ENCODE data around the gene UCK2.

The UCK2 gene

DNA sequence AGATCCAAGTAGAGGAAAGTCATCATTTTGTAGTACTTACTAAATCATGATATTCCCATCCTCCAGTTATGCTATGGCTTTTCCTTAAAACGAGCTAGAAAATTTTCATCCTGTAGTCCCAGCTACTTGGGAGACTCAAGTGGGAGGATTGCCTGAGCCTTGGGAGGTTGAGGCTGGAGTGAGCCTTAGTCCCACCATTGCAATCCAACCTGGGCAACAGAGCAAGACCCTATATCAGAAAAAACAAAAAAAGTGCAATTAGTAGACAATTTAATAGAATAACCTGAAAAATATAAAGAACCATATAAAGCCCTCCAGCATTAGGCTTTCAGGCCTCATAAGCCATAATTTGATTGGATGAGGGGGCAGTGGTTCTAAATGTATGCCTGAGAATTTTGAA is 6.8 kb downstream of the UCK2 start:
- DNase-seq (ENCODE audit: low read depth): no peak

DNA sequence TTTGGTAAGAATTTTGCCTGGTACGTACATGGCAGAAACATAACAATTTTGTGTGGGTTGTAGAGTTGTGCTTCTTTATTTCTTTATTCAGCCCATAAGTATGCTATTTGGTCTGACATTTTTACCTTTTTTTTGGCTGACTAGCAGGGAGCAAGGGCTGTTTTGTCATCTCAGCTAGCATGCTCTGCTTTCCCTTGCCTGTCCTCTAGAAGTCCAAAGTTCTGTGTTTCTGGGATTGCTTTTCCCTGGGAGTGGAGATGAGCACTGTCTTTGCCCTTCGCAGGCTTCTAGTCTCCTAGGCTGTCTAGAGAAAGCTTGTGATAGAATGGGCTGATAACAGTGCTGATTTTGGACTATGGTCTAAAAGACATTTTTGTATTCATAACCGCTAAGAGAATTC is 7.5 kb downstream of the UCK2 start:
- DNase-seq (ENCODE audit: low read depth): no peak

DNA sequence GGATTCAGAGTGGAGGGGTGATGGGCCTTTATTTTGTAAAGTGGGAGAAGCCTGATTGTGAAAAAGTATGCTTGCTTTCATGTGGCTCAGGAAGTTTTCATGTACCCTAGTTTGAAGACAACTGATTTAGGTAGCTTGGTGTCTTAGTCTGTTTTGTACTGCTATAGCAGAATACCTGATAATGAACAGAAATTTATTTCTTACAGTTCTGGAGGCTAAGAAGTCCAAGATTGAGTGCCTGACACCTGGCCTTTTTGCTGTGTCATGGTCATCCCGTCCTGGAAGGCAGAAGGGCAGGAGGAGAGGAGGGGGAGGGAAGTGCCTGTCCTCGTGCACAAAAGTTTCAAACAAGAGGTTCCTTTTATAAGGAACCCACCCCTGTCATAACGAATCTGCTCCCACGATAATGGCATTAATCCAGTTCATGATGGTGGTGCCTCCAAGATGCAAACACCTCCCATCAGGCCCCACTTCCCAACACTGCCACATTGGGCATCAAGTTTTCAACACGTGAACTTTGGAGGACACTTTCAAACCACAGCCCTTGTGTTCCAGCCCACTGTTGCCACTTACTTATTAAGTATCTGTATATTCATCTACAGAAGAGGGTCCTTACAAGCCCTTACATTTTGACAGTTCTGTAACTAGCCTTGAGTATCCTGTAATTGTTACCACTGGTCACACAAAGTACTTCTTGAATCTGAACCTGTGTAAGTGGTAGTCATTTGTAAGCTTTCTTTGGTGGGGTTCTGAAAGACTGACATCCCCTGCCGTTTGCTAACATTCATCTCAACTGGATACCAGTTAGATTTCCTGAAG is 9.5 kb downstream of the UCK2 start:
- DNase-seq (ENCODE audit: low read depth): no peak

DNA sequence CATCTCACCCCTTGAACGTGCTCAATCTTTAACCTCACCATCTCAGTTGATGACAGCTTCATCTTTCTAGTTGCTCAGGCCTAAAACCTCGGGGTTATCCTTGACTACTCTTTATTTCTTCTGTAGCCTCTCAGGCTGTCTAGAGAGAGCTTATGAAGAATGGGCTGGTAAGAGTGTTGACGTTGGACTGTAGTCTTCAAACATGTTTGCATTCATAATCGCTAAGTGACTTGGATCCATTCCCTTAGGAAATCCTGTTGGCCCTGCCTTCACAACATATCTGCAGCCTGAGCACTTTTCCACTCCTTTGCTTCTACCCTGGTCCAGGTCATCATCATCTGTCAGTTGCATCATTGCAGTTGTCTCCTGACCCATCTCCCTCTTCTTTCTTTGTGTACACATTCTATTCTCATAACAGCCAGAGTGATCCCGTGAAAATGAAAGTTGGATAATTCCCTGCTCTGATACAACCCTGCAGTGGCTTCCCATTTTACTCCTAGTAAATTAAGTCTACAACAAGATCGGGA is 10.5 kb downstream of the UCK2 start:
- DNase-seq (ENCODE audit: low read depth): no peak

DNA sequence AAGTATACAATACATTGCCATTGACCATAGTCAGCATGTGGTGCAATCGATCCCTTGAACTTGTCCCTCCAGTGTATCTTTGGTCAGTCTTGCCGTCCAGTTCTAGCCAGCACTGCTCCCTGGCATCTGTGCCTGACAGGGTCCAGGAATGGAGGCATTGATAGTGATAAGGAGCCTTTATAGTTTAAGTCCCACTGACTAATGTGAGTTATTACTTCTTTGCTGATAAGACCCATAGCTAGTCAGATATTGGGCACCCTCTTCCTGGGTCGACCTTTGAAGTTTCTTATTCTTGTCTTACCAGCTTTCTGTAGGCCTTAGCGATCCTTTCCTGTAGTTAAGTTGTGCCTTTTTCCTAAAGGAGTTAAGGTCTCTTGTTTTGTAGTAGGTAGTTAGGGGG is 13.0 kb downstream of the UCK2 start:
- no peak for DNase-seq (ENCODE audit: low read depth)

DNA sequence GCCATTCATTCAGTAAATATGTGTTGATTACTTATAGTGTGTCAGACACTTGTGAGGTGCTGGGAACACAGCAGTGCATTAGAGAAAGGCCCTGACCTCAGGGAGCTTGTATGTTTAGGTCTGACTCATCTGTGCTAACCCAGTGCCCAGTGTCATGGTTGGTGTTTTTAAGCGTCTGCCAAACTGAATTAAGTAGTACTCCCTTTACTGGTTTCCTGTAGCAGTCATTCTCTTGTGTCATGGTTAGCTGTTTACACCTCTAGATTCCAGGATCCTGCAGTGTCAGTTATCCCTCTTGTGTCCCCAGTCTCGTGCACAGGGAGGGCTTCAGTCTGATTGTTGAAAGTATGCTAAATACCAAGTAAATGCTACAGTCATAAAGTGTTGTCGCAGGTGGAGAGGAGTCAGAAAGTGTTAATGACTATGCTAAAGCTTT is 14.2 kb downstream of the UCK2 start:
- DNase-seq (ENCODE audit: low read depth): no peak

DNA sequence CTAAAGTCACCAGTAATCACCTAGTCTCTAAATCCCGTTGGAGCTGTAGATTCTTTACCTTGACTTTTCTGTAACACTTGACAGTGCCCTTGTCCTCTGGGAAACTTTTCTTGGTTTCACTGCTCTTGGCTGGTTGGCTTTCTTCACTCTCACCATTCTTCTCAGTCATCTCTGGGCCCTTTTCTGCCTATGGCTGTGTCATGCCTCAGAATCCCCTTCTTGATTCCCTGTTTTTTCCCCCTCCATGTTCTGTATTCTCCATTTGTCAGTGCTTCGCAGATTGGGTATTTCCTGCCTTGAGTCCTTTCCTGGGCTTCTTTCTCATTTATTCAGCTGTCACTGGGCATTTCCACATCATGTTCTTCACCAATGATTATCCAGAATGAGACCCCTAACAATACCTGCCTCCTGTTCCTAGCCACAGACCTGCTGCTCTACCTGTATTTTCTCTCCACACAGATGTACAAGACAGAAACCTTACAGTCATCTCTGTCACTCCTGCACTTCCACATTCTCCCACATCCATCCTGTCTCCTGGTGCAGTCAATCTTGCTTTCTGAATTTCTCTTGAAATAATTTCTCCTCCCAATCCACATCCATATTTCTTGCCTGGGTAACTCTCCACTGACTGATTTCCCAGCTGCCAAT is 14.7 kb downstream of the UCK2 start:
- DNase-seq (ENCODE audit: low read depth): no peak

DNA sequence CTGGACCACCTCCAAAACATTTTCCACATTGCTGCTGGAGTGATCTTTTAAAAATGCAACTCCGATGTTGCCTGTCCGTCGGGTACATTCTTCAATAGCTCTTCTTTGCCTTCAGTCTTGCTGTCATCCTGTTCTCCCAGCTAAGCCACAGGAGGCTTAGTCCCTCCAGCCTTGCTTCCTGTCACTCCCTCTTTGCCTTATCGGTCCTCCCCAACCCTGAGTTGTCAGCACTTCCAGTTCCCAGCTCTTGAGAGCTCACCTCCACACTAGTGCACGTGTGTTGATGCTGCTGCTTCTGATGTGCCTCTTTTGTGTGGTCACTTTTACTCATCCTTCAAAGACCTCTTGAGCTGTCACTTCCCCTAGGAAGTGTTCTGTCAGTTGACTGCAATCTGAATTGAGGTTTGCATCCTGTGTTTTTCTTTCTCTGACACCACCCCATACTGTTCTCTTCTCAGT is 15.3 kb downstream of the UCK2 start:
- DNase-seq (ENCODE audit: low read depth): no peak

DNA sequence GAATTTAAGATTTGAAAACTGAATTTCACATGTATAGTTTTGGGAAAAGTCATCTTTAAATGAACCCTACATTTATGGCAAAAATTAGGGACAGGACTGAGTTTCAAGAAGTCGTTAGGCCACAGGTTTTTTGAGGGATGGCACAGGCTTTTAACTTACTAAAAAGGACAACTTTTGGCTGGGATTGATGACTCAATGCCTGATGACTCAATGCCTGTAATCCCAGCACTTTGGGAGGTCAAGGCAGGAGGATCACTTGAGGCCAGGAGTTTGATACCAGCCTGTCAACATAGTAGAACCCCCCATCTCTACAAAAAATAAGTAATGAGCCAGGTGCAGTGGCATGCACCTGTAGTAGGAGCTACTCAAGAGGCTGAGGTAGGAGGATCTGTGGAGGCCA is 15.9 kb downstream of the UCK2 start:
- DNase-seq (ENCODE audit: low read depth): no peak

DNA sequence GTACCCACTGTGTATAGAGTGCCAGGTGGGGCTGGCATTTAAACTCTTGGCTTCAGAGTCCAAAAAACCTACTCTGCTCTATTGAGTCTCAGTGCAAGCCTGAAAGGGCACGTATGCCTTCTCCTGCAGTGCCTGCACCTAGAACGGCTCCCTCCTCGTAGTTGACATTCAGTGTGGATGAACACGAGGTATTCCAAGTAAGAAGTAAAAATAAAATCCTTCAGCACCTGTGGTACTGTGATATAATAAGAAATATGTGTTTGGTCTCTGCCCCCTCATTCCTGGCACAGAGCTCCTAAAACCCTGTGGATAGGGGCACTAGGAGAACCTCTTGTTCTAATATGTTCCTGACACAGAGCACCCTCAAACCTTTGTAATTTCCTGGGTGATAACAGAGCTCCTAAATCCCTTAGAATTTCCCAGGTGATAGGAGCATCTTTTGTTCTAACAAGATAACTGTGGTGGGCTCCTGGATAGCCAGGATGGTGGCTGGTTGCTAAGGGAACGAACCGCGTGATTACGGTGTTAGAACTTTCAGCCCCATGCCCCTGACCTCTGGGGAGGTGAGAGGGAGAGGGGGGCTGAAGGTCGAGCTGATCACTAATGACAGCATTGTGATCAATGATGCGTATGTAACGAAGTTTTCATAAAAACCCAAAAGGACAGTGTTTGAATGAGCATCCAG is 16.8 kb downstream of the UCK2 start:
- DNase-seq (ENCODE audit: low read depth): no peak

DNA sequence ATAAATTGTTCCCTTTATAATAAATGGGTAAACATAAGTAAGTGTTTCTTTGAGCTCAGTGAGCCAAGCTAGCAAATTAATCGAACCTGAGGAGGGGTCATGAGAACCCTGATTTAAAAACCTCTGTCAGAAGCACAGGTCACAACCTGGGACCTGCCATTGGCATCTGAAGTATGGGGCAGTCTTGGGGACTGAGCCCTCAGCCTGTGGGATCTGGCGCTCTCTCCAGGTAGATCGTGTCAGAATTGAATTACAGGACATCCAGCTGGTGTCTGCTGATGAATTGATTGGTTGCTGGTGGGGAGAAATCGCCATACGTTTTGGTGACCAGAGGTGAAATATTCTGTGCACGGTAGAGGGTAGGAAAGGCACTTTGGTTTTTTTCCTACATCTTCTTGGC is 17.5 kb downstream of the UCK2 start:
- no peak for DNase-seq (ENCODE audit: low read depth)

DNA sequence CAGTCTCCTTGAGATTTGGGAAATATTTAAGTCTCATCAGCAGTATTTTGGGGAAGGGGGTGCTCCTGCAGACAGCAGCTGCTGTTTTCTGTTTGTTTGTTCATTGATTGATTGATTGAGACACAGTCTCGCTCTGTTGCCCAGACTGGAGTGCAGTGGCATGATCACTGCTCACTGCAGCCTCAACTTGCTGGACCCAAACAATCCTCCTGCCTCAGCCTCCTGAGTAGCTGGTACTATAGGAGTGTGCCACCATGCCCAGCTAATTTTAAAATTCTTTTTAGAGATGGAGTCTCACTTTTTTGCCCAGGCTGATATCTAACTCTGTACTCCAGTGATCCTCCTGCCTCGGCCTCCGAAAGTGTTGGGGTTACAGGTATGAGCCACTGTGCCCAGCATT is 18.2 kb downstream of the UCK2 start:
- no peak for DNase-seq (ENCODE audit: low read depth)

DNA sequence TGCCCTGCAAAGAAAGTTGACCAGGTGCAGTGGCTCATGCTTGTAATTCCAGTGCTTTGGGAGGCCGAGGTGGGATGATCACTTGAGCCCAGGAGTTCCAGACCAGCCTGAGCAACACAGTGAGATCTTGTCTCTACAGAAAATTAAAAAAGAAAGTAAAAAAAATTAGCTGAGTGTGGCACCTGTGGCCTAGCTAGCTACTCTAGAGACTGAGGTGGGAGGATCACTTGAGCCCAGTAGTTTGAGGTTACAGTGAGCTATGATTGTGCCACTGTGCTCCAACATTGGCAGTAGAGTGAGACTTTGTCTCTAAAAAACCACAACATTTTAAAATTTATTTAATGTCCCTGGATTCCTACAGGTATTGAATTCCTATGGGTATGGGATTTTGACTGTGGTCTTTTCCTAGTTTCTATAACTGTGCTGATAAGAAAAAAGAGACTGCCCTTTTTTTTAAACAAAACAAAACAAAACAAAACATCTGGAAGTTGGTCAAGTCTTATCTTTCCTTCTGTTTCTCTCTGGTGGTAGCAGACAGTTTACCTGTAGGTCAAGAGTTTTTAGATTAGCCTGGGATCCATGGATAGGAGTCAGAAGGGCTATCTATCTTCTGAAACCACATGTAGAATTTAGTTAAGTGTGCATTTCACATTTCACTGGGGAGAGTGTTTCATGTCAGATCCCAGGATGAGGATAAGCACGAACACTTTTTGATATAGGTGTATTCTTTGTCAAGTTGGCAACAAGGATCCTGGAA is 18.8 kb downstream of the UCK2 start:
- DNase-seq (ENCODE audit: low read depth): no peak

DNA sequence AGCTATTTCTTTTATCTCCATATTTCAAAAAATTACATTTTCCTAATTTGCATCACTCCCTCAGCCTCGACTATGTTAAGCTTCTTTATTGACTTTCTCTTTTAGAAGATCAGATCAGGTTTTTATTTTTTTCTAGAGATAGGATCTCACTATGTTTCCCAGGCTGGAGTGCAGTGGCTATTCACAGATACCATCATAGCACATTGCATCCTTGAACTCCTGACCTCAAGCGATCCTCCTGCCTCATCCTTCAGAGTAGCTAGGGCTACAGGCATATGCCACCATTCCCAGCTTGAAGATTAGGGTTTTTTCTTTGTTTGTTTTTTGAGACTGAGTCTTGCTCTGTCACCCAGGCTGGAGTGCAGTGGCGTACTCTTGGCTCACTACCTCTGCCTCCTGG is 20.1 kb downstream of the UCK2 start:
- DNase-seq (ENCODE audit: low read depth): no peak

DNA sequence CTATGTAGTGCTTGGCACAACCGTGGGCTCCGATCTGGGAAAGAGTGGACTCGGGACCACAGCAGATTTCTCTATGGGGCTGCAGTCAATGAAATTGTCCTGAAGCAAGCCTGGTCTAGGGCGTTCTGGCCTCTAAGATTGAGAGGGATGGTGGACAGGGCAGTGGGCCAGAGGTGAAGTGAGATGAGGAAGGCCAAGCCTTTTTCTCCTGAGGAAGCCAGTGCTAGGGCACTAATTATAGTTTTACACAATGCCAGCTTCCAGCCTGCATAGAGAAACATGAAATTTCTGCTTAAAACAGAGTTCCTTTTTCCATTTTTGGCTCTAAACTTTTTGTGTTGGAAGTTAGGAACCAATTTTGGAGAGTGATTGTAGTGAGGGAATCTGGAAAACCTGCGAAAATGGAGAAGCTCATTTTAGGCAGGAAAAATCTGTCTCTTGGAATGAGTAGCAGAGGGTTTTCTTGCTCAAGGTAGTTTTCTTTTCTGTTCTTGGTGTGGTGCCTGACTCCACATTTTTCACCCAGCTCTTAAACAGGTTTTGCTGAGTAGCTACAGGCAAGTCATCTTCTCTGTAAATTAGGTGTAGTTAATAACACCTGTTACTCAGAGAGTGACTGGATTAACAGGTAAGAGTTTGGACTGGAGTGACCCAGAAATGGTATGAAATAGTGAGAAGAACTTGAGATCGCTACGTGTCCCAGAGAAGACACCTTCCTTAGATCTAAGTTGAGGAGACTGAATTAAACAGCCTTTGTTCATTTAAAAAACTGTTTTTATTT is 22.1 kb downstream of the UCK2 start:
- no peak for DNase-seq (ENCODE audit: low read depth)

DNA sequence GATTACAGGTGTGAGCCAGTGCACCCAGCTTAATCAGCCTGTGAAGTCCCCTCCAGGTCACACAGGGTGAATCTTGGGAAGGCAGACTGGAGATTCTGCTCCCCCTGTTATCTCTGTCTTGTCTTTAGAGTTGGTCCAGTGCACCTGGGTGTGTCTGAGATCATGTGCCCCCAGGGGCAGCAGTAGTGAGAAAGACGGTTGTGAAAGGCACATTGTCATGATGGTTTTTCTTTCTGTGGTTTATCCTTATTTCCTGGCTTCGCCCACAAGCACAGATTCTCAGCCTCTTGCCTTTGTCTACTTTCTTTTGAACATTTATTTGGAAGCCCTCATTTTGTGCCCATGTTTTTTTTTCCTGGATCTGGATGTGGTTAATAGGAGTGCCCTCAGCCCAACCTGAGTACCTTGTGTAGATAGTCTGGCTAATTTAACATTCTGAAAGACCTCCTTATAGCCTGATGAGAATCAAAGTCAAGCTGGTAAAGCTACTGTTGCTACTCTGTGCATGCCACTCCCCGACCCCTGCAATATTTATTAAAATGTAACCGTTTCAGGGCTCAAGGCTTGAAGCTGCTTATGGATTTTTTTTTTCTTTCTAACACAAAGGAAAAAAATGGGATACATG is 23.7 kb downstream of the UCK2 start:
- peak; percentile 43 for DNase-seq (ENCODE audit: low read depth)

DNA sequence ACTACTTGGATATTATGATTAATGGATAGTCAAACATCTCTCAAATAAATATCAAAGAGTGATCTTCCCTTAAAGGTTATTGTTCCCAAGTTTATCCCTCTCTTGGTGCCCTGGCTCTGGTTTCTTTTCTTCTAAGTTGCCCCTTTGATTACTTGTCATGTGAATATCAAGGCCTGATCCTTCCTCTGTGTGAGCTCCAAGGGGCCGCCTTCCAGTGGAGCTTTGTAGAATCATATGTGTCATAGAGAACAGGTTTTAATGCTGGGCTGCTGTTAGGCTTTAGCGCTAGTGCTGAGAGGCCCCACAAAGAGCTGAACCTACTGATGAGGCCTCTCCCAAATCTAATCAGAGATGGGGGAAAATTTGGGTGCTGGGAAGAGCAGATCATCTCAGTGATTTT is 25.5 kb downstream of the UCK2 start:
- DNase-seq (ENCODE audit: low read depth): no peak

DNA sequence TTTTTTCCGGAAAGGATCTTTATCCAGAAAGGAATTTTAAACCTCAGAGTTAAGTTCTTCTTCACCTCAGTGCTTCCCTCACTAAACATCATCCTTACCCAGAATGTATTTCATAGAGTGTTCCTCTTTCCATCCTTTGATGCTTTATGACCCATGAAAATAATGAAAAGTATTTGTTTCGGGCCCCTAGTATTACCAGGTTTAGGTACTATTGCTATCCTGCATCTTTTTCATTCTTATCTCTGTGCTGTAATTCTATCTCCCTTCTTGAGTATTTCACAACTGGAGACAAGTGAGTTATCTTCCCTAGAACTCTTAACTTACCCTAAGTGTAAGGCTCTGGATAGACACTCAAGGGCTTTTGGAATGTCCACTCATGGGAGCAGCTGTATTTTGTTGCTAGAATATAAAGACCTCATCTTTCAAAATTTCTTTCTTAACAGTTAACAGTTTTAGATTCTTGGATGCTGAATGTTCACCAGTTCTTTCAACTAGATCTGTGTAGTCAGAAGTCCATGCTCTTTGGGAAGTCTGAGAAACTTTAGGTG is 26.2 kb downstream of the UCK2 start:
- no peak for DNase-seq (ENCODE audit: low read depth)

DNA sequence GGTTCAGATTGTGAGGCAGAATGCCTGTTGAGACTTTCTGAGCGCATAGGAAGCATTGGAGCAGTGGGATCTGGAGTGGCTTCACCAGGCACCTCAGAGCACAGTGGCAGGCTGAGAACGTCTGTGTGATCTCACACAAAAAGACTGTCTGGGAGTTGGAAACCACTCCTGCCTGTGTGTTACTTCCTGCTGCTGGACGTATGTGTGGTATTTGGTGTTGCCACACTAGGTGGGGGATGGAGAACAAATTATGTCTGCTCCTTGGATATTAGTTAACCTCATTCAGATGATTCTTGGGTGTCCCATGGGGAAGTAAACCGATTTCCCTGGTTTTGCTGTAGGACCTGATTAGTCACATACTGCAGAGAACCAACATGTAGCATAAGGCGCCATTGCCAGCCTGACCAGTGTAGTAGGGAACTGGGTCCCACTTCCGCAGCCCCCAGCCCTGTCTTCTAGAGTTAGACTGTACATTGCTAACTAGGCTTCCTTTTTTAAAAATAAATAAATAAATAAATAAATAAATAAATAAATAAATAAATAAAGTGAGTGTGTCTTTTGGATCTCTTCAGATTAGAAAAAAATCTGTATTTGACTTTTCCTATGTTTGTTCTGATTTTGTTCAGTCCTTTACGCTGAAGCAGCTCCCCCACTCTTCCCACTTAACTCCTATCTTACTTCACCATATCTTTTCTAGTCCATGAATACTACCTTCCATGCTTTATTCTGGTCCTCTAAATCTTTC is 26.9 kb downstream of the UCK2 start:
- DNase-seq (ENCODE audit: low read depth): peak; percentile 94
